NCI-H1436 treated with DMSO at 0.1 percent for 48 hours (cell line): ENCODE measurements around the gene S100G.
"Not testable (repeated sequence)": the region's sequence is repeated elsewhere in the genome, so short reads cannot be mapped to it uniquely, and the experiment has no call there.

Source experiments
- DNase-seq: peaks from one replicate; lab custom pipeline; 2025; lab: John Stamatoyannopoulos, UW

The S100G gene, protein sequence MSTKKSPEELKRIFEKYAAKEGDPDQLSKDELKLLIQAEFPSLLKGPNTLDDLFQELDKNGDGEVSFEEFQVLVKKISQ

GRCh38 chrX:16649858-16650257, at the start of gene S100G:
Gene S100G (plus strand): TSS chrX:16650158. CDS start chrX:16651007, 849 bp downstream.
- DNase-seq: no peak

GRCh38 chrX:16601885-16602284, 48.1 kb upstream of the S100G start:
- no peak for DNase-seq

DNA sequence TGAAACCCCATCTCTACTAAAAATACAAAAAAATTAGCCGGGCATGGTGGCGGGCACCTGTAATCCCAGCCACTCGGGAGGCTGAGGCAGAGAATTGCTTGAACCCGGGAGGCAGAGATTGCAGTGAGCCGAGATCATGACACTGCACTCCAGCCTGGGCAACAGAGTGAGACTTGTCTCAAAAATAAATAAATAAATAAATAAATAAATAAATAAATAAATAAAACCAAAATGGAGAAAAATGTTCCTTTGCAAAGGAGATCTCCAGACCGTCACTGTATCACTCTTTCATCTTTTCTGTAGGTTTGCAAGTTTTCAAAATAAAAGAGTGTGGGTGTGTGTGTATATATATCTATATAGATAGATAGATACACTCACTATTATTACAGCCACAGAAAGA, 46.7 kb upstream of the S100G start:
- not testable (repeated sequence) for DNase-seq

GRCh38 chrX:16603822-16604221, 46.1 kb upstream of the S100G start:
- no peak for DNase-seq

GRCh38 chrX:16604337-16604736, 45.6 kb upstream of the S100G start:
- DNase-seq: no peak

DNA sequence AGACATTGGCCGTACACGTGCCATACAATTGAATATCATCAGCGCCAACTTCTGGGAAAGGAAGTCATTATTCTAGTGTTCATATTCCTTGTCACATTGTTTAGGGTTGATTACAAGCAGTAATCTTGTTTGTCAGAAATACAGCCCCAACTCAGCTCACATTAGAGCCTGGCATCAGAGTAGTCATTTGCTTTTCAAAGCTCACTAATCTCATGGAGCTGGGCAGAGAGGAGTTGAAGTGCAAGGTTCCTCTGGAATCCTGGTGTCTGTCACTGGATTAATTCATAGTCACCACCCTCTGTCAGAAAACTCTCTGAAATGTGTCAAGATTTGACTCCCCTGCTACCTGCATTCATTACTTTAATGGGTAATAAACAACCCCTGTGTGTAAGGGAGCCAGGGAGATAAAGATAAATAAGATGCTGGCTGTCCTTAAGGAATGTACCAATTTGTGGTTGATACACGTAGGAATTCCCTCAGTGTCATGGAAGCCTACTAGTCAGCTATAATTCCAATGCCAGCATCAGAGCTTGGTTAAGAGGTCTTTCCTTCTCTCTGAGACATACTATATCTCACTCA, 43.7 kb upstream of the S100G start:
- DNase-seq: no peak

- DNase-seq: no peak
These were observed 39.8 kb upstream of the S100G start for GRCh38 chrX:16610121-16610621.

DNA sequence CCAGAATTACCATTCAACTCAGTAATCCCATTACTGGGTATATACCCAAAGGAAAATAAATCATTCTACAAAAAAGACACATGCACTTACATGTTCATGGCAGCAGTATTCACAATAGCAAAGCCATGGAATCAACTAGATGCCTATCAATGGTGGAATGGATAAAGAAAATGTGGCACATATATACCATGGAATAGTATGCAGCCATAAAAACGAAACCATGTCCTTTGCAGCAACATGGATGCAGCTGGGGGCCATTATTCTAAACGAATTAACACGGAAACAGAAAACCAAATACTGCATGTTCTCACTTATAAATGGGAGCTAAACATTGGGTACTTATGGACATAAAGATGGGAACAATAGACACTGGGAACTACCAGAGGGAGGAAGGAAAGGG, 39.3 kb upstream of the S100G start:
- DNase-seq: not testable (repeated sequence)

DNA sequence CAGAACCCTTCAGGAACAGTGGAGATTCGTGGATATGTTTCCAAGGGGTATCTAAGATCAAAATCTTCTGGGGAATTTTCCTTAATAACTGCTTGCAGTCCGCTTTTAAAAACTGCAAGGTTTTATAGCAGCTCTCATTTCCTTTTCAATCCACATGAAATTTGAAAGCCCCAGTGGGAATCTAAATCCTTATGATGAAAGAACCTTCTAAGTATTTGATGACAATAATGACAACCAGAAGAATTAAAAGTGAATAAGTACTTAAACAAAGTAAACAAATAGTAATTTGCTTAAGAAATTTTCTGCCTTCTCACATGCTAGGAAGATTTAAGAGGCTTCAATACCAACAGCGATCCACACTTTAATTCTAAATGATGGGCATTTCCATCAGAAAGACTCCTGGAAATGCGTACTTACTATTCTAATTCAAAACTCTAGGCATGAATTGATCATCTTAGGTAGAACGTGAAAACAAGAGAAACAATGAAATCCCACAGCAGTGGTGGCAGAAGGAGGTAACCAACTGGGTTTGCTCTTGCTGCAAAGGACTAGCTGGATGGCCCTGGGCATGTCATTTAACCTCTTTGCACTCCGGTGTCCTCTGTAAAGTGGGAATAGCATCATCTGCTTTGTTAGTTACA, 37.6 kb upstream of the S100G start:
- no peak for DNase-seq

DNA sequence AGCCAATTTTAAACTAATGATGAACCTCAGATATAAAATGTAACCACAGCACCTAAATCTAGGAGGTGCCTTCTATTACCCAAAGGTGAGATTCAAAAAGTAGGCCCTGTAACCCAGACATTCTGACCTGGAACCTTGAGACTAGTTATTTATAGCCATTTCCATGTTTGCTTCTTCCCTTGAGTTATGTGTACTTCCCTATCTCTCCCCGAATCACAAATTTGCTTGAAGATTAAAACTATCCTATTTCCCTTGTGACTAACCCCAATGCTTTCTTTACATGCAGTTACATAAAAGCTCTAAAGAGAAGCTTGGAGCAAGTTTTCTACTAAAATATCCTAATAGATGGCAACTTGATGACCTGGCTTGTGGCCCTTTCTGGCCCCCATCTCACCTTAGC, 32.6 kb upstream of the S100G start:
- no peak for DNase-seq

GRCh38 chrX:16618422-16618821, 31.5 kb upstream of the S100G start:
- DNase-seq: no peak

DNA sequence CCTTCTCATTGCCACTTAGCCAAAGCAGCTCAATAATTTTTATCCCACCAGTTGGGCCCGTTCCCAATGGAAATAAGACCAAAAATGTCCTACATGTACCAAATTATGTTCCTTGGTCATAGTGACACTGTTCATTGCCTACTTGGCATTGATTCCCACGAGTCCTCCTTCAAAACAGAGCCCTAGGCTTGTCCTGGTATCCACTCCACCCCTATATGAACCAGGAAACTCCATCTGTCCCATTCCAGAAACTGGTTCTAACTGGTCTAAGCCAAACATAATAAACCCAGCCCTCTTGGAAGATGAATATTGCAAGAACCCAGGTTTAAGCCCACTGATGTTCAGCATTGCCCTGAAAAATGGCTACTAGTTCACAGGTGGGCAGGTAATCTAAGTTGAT, 30.9 kb upstream of the S100G start:
- DNase-seq: no peak

DNA sequence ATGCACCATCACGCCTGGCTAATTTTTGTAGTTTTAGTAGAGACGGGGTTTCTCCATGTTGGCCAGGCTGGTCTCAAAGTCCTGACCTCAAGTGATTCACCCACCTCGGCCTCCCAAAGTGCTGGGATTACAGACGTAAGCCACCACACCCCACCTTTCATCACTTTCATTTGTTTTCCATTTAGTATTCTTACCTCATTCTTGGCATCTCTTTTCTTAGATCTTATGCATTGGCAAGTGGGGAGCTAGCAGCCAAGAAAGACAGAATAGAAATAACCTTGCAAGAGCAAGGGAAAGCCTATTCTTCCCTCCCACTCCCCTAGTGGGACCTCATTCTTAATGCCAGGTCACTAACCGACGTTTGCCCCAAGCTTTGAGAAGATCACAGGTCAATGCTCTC, 21.4 kb upstream of the S100G start:
- DNase-seq: not testable (repeated sequence)

DNA sequence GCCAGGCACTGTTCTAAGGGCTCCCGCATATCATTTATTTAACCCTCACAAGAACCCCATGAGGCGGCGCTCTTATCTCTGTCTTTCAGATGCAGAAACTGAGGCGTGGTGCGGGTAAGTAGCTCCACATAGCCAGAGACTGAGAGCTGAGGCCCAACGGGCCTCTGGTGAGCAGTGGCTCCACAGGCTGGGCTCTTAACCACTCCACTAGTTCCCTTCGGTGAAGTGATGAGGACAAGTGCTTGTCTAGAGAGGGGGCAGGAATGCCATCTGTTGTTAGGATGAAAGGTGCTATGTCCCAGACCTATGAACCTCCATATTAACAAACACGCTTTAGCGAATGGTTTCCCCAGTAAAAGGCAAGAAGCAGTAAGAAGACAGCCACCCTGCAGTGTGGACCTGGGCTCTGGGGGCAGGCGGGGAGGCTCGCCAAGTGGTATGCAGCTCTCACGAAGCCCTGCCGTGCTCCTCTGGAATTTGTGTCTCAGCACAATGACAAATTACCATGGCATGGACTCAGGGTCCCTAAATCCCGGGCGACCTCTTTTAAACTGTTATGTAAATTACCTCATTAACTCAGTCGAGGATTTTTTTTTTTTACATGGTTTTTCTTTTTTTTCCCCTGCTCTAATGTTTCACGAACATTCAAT, 20.9 kb upstream of the S100G start:
- DNase-seq: no peak

GRCh38 chrX:16629909-16630308, 20.0 kb upstream of the S100G start:
- DNase-seq: no peak

- DNase-seq: no peak
These were observed 16.2 kb upstream of the S100G start for GRCh38 chrX:16633754-16634153.

DNA sequence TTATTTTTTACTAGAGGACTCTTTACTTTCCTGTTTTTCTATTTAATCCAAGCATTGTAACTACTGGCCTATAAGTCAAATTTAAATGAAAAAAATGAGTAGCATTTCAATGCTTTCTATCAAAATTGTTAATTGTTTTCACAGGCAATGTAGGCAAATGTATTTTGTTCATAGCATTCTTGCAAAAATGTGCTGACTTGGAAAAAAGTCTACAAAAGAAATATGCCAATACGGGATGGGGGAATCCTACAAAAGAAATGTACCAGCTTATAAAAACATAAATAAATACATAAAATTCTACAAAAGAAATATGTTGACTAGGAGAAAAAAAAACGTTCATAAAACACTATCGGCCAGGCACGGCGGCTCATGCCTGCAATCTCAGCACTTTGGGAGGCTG, 14.9 kb upstream of the S100G start:
- no peak for DNase-seq

- DNase-seq: no peak
These were observed 14.4 kb upstream of the S100G start for GRCh38 chrX:16635596-16635995.

GRCh38 chrX:16638533-16638932, 11.4 kb upstream of the S100G start:
- DNase-seq: no peak

DNA sequence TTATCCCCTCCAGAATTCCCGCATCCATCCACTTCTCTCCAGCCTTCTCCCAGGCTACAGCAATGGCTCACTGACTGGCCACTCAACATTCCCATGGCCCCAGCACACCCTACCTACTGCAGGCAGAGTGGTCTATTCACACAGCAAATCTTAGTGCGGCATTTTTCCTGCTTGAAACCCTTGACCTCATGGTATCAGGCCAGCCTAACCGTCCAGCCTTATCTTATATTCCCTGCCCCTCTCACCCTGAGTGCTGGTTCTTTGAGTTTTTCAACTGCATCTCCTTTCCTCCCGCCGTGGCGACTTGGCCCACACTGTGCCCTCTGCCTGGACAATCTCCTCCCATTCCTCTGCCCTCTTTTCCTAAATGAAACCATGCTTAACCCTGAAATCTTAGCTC, 10.0 kb upstream of the S100G start:
- no peak for DNase-seq

- no peak for DNase-seq
These were observed 9.1 kb upstream of the S100G start for GRCh38 chrX:16640823-16641222.

DNA sequence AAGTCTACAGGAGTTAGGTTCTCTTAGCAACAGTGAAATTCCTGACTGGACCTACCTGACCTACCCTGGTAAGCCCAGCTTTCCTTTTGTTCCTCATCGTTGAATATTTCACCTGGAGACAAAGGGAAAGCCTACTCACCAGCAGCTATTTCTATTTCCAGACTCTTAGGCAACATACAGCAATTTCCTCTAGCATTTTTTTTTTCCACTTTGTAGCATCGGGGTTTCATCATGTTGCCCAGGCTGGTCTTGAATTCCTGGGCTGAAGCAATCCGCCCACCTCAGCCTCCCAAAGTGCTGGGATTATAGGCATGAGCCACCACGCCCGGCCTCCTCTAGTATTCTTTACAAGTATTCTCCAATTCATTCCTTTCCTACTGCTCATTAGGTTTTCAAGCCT, 6.8 kb upstream of the S100G start:
- DNase-seq: no peak
